ENCODE data around the gene SH3RF2. TPM values are rescaled to one million over a fixed set of nuclear protein-coding genes. Genes with fewer than 3 reads are reported as not detected.

SH3RF2 gene
- total RNA-seq, 4 donors from 2014 or later = 67.9 to 172 (median 96.3) TPM

DNA sequence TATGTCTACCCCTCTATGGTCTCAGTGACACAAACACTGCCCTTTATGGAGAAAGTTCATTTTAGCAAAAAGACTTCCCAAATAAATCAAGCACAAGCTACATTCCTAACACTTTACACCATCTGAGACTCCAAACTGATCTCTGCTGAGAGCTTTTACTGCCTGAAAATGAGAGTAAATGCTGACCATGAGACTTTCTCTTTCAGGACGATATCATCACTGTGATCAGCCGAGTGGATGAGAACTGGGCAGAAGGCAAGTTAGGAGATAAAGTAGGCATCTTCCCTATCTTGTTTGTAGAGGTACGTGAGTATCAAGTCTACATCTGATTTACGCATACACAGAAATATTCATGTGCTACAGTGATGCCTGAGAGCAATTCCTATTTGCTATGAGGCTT, 67.5 kb downstream of the SH3RF2 start:
- no peaks in the 10 kb centered on the region for H3K36me3 ChIP-seq
- H3K4me1 ChIP-seq = peaks cover 0 to 15% (median 4%) of the 10 kb centered on the region in 4 donors
- TF ChIP-seq, protein P1, sequence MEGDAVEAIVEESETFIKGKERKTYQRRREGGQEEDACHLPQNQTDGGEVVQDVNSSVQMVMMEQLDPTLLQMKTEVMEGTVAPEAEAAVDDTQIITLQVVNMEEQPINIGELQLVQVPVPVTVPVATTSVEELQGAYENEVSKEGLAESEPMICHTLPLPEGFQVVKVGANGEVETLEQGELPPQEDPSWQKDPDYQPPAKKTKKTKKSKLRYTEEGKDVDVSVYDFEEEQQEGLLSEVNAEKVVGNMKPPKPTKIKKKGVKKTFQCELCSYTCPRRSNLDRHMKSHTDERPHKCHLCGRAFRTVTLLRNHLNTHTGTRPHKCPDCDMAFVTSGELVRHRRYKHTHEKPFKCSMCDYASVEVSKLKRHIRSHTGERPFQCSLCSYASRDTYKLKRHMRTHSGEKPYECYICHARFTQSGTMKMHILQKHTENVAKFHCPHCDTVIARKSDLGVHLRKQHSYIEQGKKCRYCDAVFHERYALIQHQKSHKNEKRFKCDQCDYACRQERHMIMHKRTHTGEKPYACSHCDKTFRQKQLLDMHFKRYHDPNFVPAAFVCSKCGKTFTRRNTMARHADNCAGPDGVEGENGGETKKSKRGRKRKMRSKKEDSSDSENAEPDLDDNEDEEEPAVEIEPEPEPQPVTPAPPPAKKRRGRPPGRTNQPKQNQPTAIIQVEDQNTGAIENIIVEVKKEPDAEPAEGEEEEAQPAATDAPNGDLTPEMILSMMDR (IDR thresholded peaks at IDR 0.05) = no peak
- no peak for TF ChIP-seq POLR2AphosphoS5 (IDR thresholded peaks at IDR 0.05)
- TF ChIP-seq EP300 (IDR thresholded peaks at IDR 0.05; ENCODE audit: low read depth) = no peak
- TF ChIP-seq POLR2A (IDR thresholded peaks at IDR 0.05) = no peak
- DNase-seq = no peak
- H3K9me3 ChIP-seq = no peaks in the 10 kb centered on the region
- WGBS, 2 donors (ENCODE audit: low coverage in 1 of 2) = 63 to 74% methylated on average over 3 to 4 of the region's 4 CpGs
- H3K27ac ChIP-seq = no peak overlapping the region
- no peak overlapping the region for H3K4me3 ChIP-seq
- intact Hi-C loops (cut with DNase I; ENCODE audit: low total_unique reads) (no loop called here), in situ Hi-C loops (cut with MboI; ENCODE audit: low pct_ligation_motif_present in 1 of 4, low pct_unique_long_range_greater_than_20kb in 1 of 4, low sequenced_read_pairs in 3 of 4) (no loop called here)
- H3K27me3 ChIP-seq = no peaks in the 10 kb centered on the region

DNA sequence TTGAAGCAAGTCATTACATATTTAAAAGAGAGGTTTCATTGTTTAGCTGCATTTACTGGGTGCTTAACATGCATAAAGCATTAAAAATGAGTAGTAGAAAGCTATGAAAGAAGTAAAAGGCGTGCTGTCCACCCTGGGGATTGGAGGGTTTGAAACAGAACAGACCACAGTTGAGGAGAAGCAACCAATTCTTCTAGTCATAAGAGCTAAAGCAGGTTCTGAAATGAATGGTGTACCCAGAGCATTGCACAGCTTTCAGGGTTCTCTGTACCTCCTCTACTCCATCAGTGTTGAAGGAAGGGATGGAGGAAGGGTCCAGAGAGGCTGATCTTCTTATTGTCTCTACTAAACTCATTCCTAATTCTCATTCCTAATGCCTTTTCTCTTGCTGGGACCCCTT, 68.9 kb downstream of the SH3RF2 start:
- intact Hi-C loops (cut with DNase I; ENCODE audit: low total_unique reads) = no loop called here
- in situ Hi-C loops (cut with MboI; ENCODE audit: low pct_ligation_motif_present in 1 of 4, low pct_unique_long_range_greater_than_20kb in 1 of 4, low sequenced_read_pairs in 3 of 4) = no loop called here

DNA sequence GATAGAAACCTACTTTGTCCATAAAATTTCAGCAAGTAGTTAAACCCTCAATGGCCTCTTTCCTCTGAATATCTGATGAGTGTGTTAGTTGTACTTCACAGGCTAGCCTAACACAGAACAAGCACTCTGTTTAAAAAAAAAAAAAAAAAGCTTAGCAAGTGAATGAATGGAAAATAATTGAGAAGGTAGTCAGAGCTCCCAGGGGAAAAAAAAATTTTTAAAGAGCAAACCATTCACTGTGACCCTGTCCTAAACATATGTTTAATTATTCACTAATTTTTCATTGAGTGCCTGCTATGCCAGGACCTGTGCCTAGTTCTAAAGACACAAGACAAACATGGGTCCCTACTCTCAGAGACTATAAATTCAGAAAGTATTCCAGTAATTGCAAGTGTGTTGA, 69.3 kb downstream of the SH3RF2 start:
- Histone ChIP-seq H3K4me3 (no peak overlapping the region), H3K27me3 (no peaks in the 10 kb centered on the region), H3K4me1 (peaks cover 0 to 15% (median 4%) of the 10 kb centered on the region in 4 donors), H3K9me3 (no peaks in the 10 kb centered on the region), H3K27ac (no peak overlapping the region), H3K36me3 (no peaks in the 10 kb centered on the region)
- TF ChIP-seq POLR2A (IDR thresholded peaks at IDR 0.05) (no peak), EP300 (IDR thresholded peaks at IDR 0.05; ENCODE audit: low read depth) (no peak), POLR2AphosphoS5 (IDR thresholded peaks at IDR 0.05) (no peak)
- TF ChIP-seq, protein P1 (IDR thresholded peaks at IDR 0.05) = no peak
- intact Hi-C loops (cut with DNase I; ENCODE audit: low total_unique reads) = no loop called here
- DNase-seq = no peak
- in situ Hi-C loops (cut with MboI; ENCODE audit: low pct_ligation_motif_present in 1 of 4, low pct_unique_long_range_greater_than_20kb in 1 of 4, low sequenced_read_pairs in 3 of 4) = no loop called here

More for the DNA sequence above, 68.9 kb downstream of the SH3RF2 start:
- Histone ChIP-seq H3K27me3 (no peaks in the 10 kb centered on the region), H3K9me3 (no peaks in the 10 kb centered on the region), H3K4me1 (peaks cover 0 to 15% (median 4%) of the 10 kb centered on the region in 4 donors), H3K27ac (no peak overlapping the region), H3K36me3 (no peaks in the 10 kb centered on the region), H3K4me3 (no peak overlapping the region)
- 85 to 89% methylated on average over 1 of the region's 1 CpG for WGBS, 2 donors (ENCODE audit: low coverage in 1 of 2)
- TF ChIP-seq POLR2AphosphoS5 (IDR thresholded peaks at IDR 0.05) (no peak), POLR2A (IDR thresholded peaks at IDR 0.05) (no peak), EP300 (IDR thresholded peaks at IDR 0.05; ENCODE audit: low read depth) (no peak)
- TF ChIP-seq, protein P1 (IDR thresholded peaks at IDR 0.05) = no peak
- no peak for DNase-seq

DNA sequence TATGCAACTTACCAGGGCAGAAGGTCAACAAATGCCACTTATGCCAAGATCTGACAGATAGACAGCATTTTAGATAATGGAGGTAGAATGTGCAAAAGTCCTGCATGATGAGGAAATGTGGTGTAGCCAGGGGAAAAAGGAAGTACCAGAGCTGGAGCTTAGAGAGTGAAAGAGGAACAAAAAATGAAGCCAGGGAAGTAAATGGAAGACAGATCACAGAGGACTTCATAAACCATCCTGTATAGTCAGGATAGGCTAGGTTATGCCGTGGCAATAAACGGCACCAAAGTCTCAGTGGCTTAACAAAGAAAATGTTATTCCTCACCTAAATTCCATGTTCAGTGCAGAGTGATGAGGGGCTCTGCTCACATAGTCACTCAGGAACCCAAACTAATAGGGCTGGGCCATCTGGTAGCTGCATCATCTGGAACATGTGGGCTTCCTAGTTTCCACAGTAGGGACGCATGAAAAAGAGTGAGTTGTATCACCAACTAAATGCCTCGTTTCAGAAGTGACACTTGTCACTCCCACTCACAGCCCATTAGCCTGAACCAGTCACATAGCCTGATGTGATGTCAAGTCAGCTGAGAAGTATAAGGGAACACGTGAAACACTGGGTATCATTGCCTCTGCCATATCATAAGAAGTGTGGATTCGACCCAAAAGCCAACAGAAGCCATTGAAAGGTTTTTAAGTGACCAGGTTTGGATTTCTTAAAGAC, 70.3 kb downstream of the SH3RF2 start:
- TF ChIP-seq EP300 (IDR thresholded peaks at IDR 0.05; ENCODE audit: low read depth) = no peak
- no peak for TF ChIP-seq POLR2A (IDR thresholded peaks at IDR 0.05)
- TF ChIP-seq, protein P1 (IDR thresholded peaks at IDR 0.05) = no peak
- TF ChIP-seq POLR2AphosphoS5 (IDR thresholded peaks at IDR 0.05) = no peak
- no peak for DNase-seq
- no peak overlapping the region for H3K27ac ChIP-seq
- no peaks in the 10 kb centered on the region for H3K9me3 ChIP-seq
- no peaks in the 10 kb centered on the region for H3K36me3 ChIP-seq
- no peaks in the 10 kb centered on the region for H3K27me3 ChIP-seq
- H3K4me1 ChIP-seq = peaks cover 0 to 15% (median 4%) of the 10 kb centered on the region in 4 donors
- H3K4me3 ChIP-seq = no peak overlapping the region
- WGBS, 2 donors (ENCODE audit: low coverage in 1 of 2) = 71 to 81% methylated on average over 4 to 6 of the region's 6 CpGs
- intact Hi-C loops (cut with DNase I; ENCODE audit: low total_unique reads) = no loop called here
- in situ Hi-C loops (cut with MboI; ENCODE audit: low pct_ligation_motif_present in 1 of 4, low pct_unique_long_range_greater_than_20kb in 1 of 4, low sequenced_read_pairs in 3 of 4) = no loop called here
